HepG2 (cell line): ENCODE data around the gene BRCA1. TPM values are rescaled to one million over a fixed set of nuclear protein-coding genes. Genes with fewer than 3 reads are reported as not detected.
A peak's percentile ranks its signal among the peaks of the same experiment; 100 is the strongest.

Experiments used
- ATF7-NPFF ChIP-seq: sonication (generic); formaldehyde crosslinking; IDR thresholded peaks from 2 replicates; pipeline ENCODE4 v1.8.1; 2023; ENCODE audit warnings: mild to moderate bottlenecking, low read depth, missing genetic modification reagents, moderate library complexity
- ERF ChIP-seq: IDR thresholded peaks from 2 replicates; pipeline ENCODE4 v1.6.1; 2018; ENCODE audit warnings: missing biosample characterization, missing genetic modification reagents
- HIVEP1 ChIP-seq: sonication (generic); formaldehyde crosslinking; IDR thresholded peaks from 2 replicates; pipeline ENCODE4 v1.4.0; 2020; ENCODE audit warnings: mild to moderate bottlenecking, missing genetic modification reagents
- HOXA9 ChIP-seq: sonication (generic); formaldehyde crosslinking; IDR thresholded peaks from 2 replicates; pipeline ENCODE4 v1.8.1; 2022; ENCODE audit warnings: missing genetic modification reagents, mild to moderate bottlenecking, moderate library complexity, borderline replicate concordance
- MAFK ChIP-seq, 2 experiments: IDR thresholded peaks in 1 of 2; conservative IDR thresholded peaks in 1 of 2; 2 replicates each; pipeline ENCODE4 v1.6.1; 2011; ENCODE audit warnings: improper control_type of control experiment in 2 of 2, low read length in 2 of 2
- NFE2 ChIP-seq: sonication (generic); formaldehyde crosslinking; IDR thresholded peaks from 2 replicates; pipeline ENCODE4 v1.4.0; 2020; ENCODE audit warnings: missing genetic modification reagents
- PAX8 ChIP-seq: sonication (generic); formaldehyde crosslinking; IDR thresholded peaks from 2 replicates; pipeline ENCODE4 v1.8.0; 2022; ENCODE audit warnings: mild to moderate bottlenecking, missing genetic modification reagents, borderline replicate concordance
- REPIN1 ChIP-seq: sonication (generic); formaldehyde crosslinking; IDR thresholded peaks from 2 replicates; pipeline ENCODE4 v1.8.0; 2022; ENCODE audit warnings: missing genetic modification reagents, low read depth, mild to moderate bottlenecking, borderline replicate concordance
- REST ChIP-seq, 2 experiments: IDR thresholded peaks; 2 replicates each; pipeline ENCODE4 v1.6.1; 2011 to 2012; ENCODE audit warnings: low read length in 2 of 2, borderline replicate concordance in 1 of 2, low read depth in 1 of 2, mild to moderate bottlenecking in 1 of 2, moderate library complexity in 1 of 2
- SNAPC2 ChIP-seq: sonication (generic); formaldehyde crosslinking; IDR thresholded peaks from 2 replicates; pipeline ENCODE4 v1.8.1; 2022; ENCODE audit warnings: mild to moderate bottlenecking, missing genetic modification reagents
- TBL1XR1 ChIP-seq: fragments of 150-350 bp; IDR thresholded peaks from 2 replicates; pipeline ENCODE4 v1.6.1; 2014; ENCODE audit warnings: borderline replicate concordance, low read length; ENCODE audit not compliant: partially characterized antibody
- YEATS2 ChIP-seq: sonication (generic); formaldehyde crosslinking; IDR thresholded peaks from 2 replicates; pipeline ENCODE4 v1.4.0; 2020; ENCODE audit warnings: missing genetic modification reagents, borderline replicate concordance
- ZFY ChIP-seq: sonication (generic); formaldehyde crosslinking; IDR thresholded peaks from 2 replicates; pipeline ENCODE4 v1.4.0; 2020; ENCODE audit warnings: missing genetic modification reagents
- ZHX2 ChIP-seq, 2 experiments: sonication (generic) in 1 of 2; formaldehyde crosslinking in 1 of 2; IDR thresholded peaks; 2 replicates each; pipeline versions ENCODE4 v1.6.1 to v1.9.0; 2014 to 2022; ENCODE audit warnings: antibody characterized with exemption in 1 of 2, borderline replicate concordance in 1 of 2, inconsistent platforms in 1 of 2, low read depth in 1 of 2, missing genetic modification reagents in 1 of 2
- ZNF430 ChIP-seq: sonication (generic); formaldehyde crosslinking; IDR thresholded peaks from 2 replicates; pipeline ENCODE4 v1.9.0; 2021; ENCODE audit warnings: mild to moderate bottlenecking, missing genetic modification reagents
- ZNF451 ChIP-seq: sonication (generic); formaldehyde crosslinking; IDR thresholded peaks from 2 replicates; pipeline ENCODE4 v1.5.0; 2020; ENCODE audit warnings: mild to moderate bottlenecking, missing genetic modification reagents
- ZNF761 ChIP-seq: sonication (generic); formaldehyde crosslinking; conservative IDR thresholded peaks from 2 replicates; pipeline ENCODE4 v1.4.0; 2020; ENCODE audit warnings: mild to moderate bottlenecking, missing genetic modification reagents
- polyA plus RNA-seq, 8 experiments: library from polyadenylated mRNA; depleted of rRNA in 3 of 8; stranded (reverse) in 7 of 8; unstranded in 1 of 8; fragments of >200 nt; fragmentation: Illumina TruSeq in 4 of 8; extraction: Trizol in 4 of 8; gene quantifications; 2 replicates each; pipeline versions ENCODE4 v1.2.1 to v1.2.3, GENCODE V29; 2011 to 2016; ENCODE audit warnings: low read depth in 4 of 8, missing spikeins in 1 of 8, mixed read lengths in 1 of 8; ENCODE audit not compliant: insufficient read depth in 1 of 8
- total RNA-seq, 5 experiments: library from RNA; depleted of rRNA; stranded (reverse); fragments of >200 nt; fragmentation: Illumina TruSeq; extraction: Trizol; gene quantifications; 2 replicates each; pipeline ENCODE4 v1.2.3, GENCODE V29; 2016; ENCODE audit warnings: low read depth in 1 of 5
- TF ChIP-seq, protein P1 (sequence below): sonication (generic); formaldehyde crosslinking; IDR thresholded peaks from 2 replicates; pipeline ENCODE4 v1.9.0; 2021; ENCODE audit warnings: missing genetic modification reagents, borderline replicate concordance

The BRCA1 gene
- total and polyA plus RNA-seq, 2 of the 13 experiments (the other 11 are each of a cell fraction or from before 2014, with no cell fraction given) = 13.3 to 37.5 TPM

- TF ChIP-seq SNAPC2 (CRISPR knock-in tag) (peak; percentile 38; the same call in 1 of the 2 replicates), REPIN1 (CRISPR knock-in tag) (peak; percentile 55; the same call in 1 of the 2 replicates), ZHX2 (IDR thresholded peaks at IDR 0.05; ENCODE audit: low read depth) (peak; percentile 98), ZHX2 (CRISPR knock-in tag; IDR thresholded peaks at IDR 0.05; ENCODE audit: borderline replicate concordance) (no peak; the same call in 1 of the 2 replicates), ATF7-NPFF (0 out of 2 replicates have a peak, but pooled peaks have one; percentile 3), ZNF761 (peak; percentile 60; the same call in 1 of the 2 replicates), MAFK (conservative IDR thresholded peaks at IDR 0.05 in 1 of 2, IDR thresholded peaks at IDR 0.05 in 1 of 2; ENCODE audit: low read length in 2 of 2) (no peak), ZNF430 (CRISPR knock-in tag) (peak; percentile 4; the same call in 1 of the 2 replicates), YEATS2 (peak; percentile 58; the same call in 1 of the 2 replicates), TBL1XR1 (no peak), REST (IDR thresholded peaks at IDR 0.05; ENCODE audit: borderline replicate concordance in 1 of 2, low read depth in 1 of 2, low read length in 2 of 2) (no peak), HOXA9 (peak; percentile 83; the same call in 1 of the 2 replicates), ZNF451 (CRISPR knock-in tag) (peak; percentile 17; the same call in 1 of the 2 replicates), ZFY (CRISPR knock-in tag) (no peak; the same call in 1 of the 2 replicates), ERF (CRISPR knock-in tag) (no peak), PAX8 (CRISPR knock-in tag) (no peak; the same call in 1 of the 2 replicates), NFE2 (CRISPR knock-in tag) (no peak), HIVEP1 (CRISPR knock-in tag) (peak; percentile 1; the same call in 1 of the 2 replicates)
- TF ChIP-seq, protein P1, sequence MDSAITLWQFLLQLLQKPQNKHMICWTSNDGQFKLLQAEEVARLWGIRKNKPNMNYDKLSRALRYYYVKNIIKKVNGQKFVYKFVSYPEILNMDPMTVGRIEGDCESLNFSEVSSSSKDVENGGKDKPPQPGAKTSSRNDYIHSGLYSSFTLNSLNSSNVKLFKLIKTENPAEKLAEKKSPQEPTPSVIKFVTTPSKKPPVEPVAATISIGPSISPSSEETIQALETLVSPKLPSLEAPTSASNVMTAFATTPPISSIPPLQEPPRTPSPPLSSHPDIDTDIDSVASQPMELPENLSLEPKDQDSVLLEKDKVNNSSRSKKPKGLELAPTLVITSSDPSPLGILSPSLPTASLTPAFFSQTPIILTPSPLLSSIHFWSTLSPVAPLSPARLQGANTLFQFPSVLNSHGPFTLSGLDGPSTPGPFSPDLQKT = no peak
Observed at GRCh38 chr17:43170140-43170765, 45.1 kb upstream of the BRCA1 start (continued).
